Activated CD4-positive, alpha-beta memory T cell treated with anti-CD3 and anti-CD28 coated beads for 36 hours (primary cell): Measurements from ENCODE around the gene EEA1. TPM values are rescaled to one million over a fixed set of nuclear protein-coding genes. Genes with fewer than 3 reads are reported as not detected.
"Not testable (repeated sequence)": the region's sequence is repeated elsewhere in the genome, so short reads cannot be mapped to it uniquely, and the experiment has no call there.

Source experiments
- CTCF ChIA-PET: fragments of 350-600 bp; sonication (Branson Sonifier 250); formaldehyde crosslinking; loops from one replicate; lab custom pipeline; 2021; ENCODE audit warnings: antibody characterized with exemption, inconsistent platforms; lab: Charles Lee
- POLR2A ChIA-PET: fragments of 350-600 bp; sonication (Branson Sonifier 250); formaldehyde crosslinking; loops from one replicate; lab custom pipeline; 2021; ENCODE audit warnings: antibody characterized with exemption; lab: Charles Lee
- DNase-seq: peaks from one replicate; pipeline ENCODE4 v3.0.0-alpha.2; 2020
- H3K27ac Mint-ChIP-seq: one replicate; pipeline ENCODE4 v1.8.0; 2021; ENCODE audit warnings: mixed read lengths
- H3K27me3 Mint-ChIP-seq: one replicate; pipeline ENCODE4 v1.8.0; 2021; ENCODE audit warnings: mixed read lengths
- H3K36me3 Mint-ChIP-seq: one replicate; pipeline ENCODE4 v1.8.0; 2021; ENCODE audit warnings: mixed read lengths
- H3K4me1 Mint-ChIP-seq: one replicate; pipeline ENCODE4 v1.8.0; 2021; ENCODE audit warnings: low read depth, mixed read lengths
- H3K4me3 Mint-ChIP-seq: one replicate; pipeline ENCODE4 v1.8.0; 2021; ENCODE audit warnings: mild to moderate bottlenecking, mixed read lengths
- H3K9me3 Mint-ChIP-seq: one replicate; pipeline ENCODE4 v1.8.0; 2021; ENCODE audit warnings: mixed read lengths
- intact Hi-C: fragments of 100-400 bp; cut with micrococcal nuclease; formaldehyde crosslinking; loops from one replicate; pipeline ENCODE4 v1.15.1; 2023
- total RNA-seq, 2 experiments: library from RNA; stranded (reverse); gene quantifications; one replicate each; pipeline ENCODE4 v1.2.3, GENCODE V29; 2021

The EEA1 gene
- total RNA-seq, 2 experiments from 2014 or later, result 17.5 to 17.7 TPM

- POLR2A ChIA-PET, CTCF ChIA-PET, H3K27ac Mint-ChIP-seq, DNase-seq, H3K27me3 Mint-ChIP-seq, H3K4me3 Mint-ChIP-seq, H3K4me1 Mint-ChIP-seq, intact Hi-C loops: not testable (repeated sequence)
- peaks cover 20% of the 10 kb centered on the region for H3K9me3 Mint-ChIP-seq
- peaks cover 51% of the 10 kb centered on the region for H3K36me3 Mint-ChIP-seq
These were observed 134.7 kb downstream of the EEA1 start for GRCh38 chr12:92794356-92794755.

GRCh38 chr12:92786045-92786444, 143.1 kb downstream of the EEA1 start:
- H3K36me3 Mint-ChIP-seq, result peaks cover 13% of the 10 kb centered on the region
- H3K27me3 Mint-ChIP-seq, result no peaks in the 10 kb centered on the region
- no peak for DNase-seq
- H3K4me1 Mint-ChIP-seq, result no peaks in the 10 kb centered on the region
- ChIA-PET POLR2A (no interaction called here), CTCF (interaction anchor here (0.6 to 4.8 kb wide), 11 partner anchors 10 to 1316 kb away, joined by 3 to 23 read pairs (median 4); no protein-coding TSS in a partner anchor)
- H3K4me3 Mint-ChIP-seq, result no peak overlapping the region
- H3K27ac Mint-ChIP-seq, result no peak overlapping the region
- intact Hi-C loops, result no loop called here
- H3K9me3 Mint-ChIP-seq, result no peaks in the 10 kb centered on the region

- Mint-ChIP-seq H3K4me1 (no peaks in the 10 kb centered on the region), H3K27ac (no peak overlapping the region), H3K36me3 (peaks cover 9% of the 10 kb centered on the region), H3K9me3 (no peaks in the 10 kb centered on the region), H3K27me3 (no peaks in the 10 kb centered on the region), H3K4me3 (no peak overlapping the region)
- no peak for DNase-seq
- ChIA-PET POLR2A (no interaction called here), CTCF (interaction anchor here (0.6 to 4.8 kb wide), 11 partner anchors 11 to 1316 kb away, joined by 3 to 23 read pairs (median 4); no protein-coding TSS in a partner anchor)
- intact Hi-C loops, result loop anchor here (1.0 to 2.0 kb wide), 3 partner anchors 144 to 611 kb away; partner anchors contain the start of gene EEA1
These were observed 143.5 kb downstream of the EEA1 start for GRCh38 chr12:92785563-92785950.

- H3K9me3 Mint-ChIP-seq, result no peaks in the 10 kb centered on the region
- intact Hi-C loops, result loop anchor here (1.0 to 2.0 kb wide), 3 partner anchors 144 to 612 kb away; partner anchors contain the start of gene EEA1
- peaks cover 5% of the 10 kb centered on the region for H3K36me3 Mint-ChIP-seq
- H3K27me3 Mint-ChIP-seq, result no peaks in the 10 kb centered on the region
- POLR2A ChIA-PET, result no interaction called here
- no peak overlapping the region for H3K4me3 Mint-ChIP-seq
- H3K27ac Mint-ChIP-seq, result no peak overlapping the region
- CTCF ChIA-PET, result interaction anchor here (0.6 to 4.8 kb wide), 14 partner anchors 11 to 1317 kb away, joined by 3 to 23 read pairs (median 4); no protein-coding TSS in a partner anchor
- no peak for DNase-seq
- H3K4me1 Mint-ChIP-seq, result no peaks in the 10 kb centered on the region
These were observed 144.1 kb downstream of the EEA1 start for GRCh38 chr12:92784797-92785562.

- H3K4me1 Mint-ChIP-seq, result no peaks in the 10 kb centered on the region
- no peak for DNase-seq
- no peaks in the 10 kb centered on the region for H3K9me3 Mint-ChIP-seq
- no peak overlapping the region for H3K4me3 Mint-ChIP-seq
- intact Hi-C loops, result loop anchor here (2.0 kb wide), 1 partner anchor 612 kb away; no protein-coding TSS in a partner anchor
- ChIA-PET CTCF (interaction anchor here (0.6 to 4.8 kb wide), 5 partner anchors 171 to 1318 kb away, joined by 3 to 23 read pairs (median 3); no protein-coding TSS in a partner anchor), POLR2A (interaction anchor here (0.6 kb wide), 1 partner anchor 203 kb away, joined by 4 read pairs; no protein-coding TSS in a partner anchor)
- peaks cover 3% of the 10 kb centered on the region for H3K36me3 Mint-ChIP-seq
- H3K27me3 Mint-ChIP-seq, result no peaks in the 10 kb centered on the region
- no peak overlapping the region for H3K27ac Mint-ChIP-seq
These were observed 144.7 kb downstream of the EEA1 start for GRCh38 chr12:92784356-92784755.

GRCh38 chr12:92779902-92780301, 149.2 kb downstream of the EEA1 start:
- H3K27me3 Mint-ChIP-seq, result no peaks in the 10 kb centered on the region
- ChIA-PET POLR2A (no interaction called here), CTCF (no interaction called here)
- H3K4me3 Mint-ChIP-seq, result no peak overlapping the region
- peaks cover 2% of the 10 kb centered on the region for H3K4me1 Mint-ChIP-seq
- H3K27ac Mint-ChIP-seq, result no peak overlapping the region
- no peak for DNase-seq
- peaks cover 10% of the 10 kb centered on the region for H3K36me3 Mint-ChIP-seq
- H3K9me3 Mint-ChIP-seq, result no peaks in the 10 kb centered on the region
- intact Hi-C loops, result no loop called here

- peaks cover 3% of the 10 kb centered on the region for H3K4me1 Mint-ChIP-seq
- CTCF ChIA-PET, result interaction anchor here (1.1 kb wide), 1 partner anchor 1397 kb away, joined by 5 read pairs; no protein-coding TSS in a partner anchor
- no peaks in the 10 kb centered on the region for H3K9me3 Mint-ChIP-seq
- intact Hi-C loops, result no loop called here
- H3K27me3 Mint-ChIP-seq, result no peaks in the 10 kb centered on the region
- H3K36me3 Mint-ChIP-seq, result peaks cover 10% of the 10 kb centered on the region
- DNase-seq, result no peak
- POLR2A ChIA-PET, result no interaction called here
- H3K27ac Mint-ChIP-seq, result no peak overlapping the region
- H3K4me3 Mint-ChIP-seq, result no peak overlapping the region
These were observed 150.6 kb downstream of the EEA1 start for GRCh38 chr12:92778525-92778924.

- Mint-ChIP-seq H3K27me3 (no peaks in the 10 kb centered on the region), H3K9me3 (no peaks in the 10 kb centered on the region), H3K27ac (no peak overlapping the region), H3K4me1 (peaks cover 5% of the 10 kb centered on the region), H3K4me3 (no peak overlapping the region), H3K36me3 (peaks cover 10% of the 10 kb centered on the region)
- no peak for DNase-seq
- intact Hi-C loops, result no loop called here
- POLR2A ChIA-PET, result no interaction called here
- CTCF ChIA-PET, result interaction anchor here (0.7 kb wide), 1 partner anchor 1198 kb away, joined by 3 read pairs; no protein-coding TSS in a partner anchor
These were observed 153.7 kb downstream of the EEA1 start for GRCh38 chr12:92775416-92775815.

- CTCF ChIA-PET, result interaction anchor here (1.1 to 1.4 kb wide), 2 partner anchors 15 to 732 kb away, joined by 3 read pairs; no protein-coding TSS in a partner anchor
These were observed 158.1 kb downstream of the EEA1 start for GRCh38 chr12:92771001-92771400.

GRCh38 chr12:92769124-92769901, 159.8 kb downstream of the EEA1 start:
- ChIA-PET POLR2A (no interaction called here), CTCF (no interaction called here)
- no peaks in the 10 kb centered on the region for H3K27me3 Mint-ChIP-seq
- no peak overlapping the region for H3K27ac Mint-ChIP-seq
- H3K36me3 Mint-ChIP-seq, result no peaks in the 10 kb centered on the region
- H3K4me1 Mint-ChIP-seq, result peaks cover 12% of the 10 kb centered on the region
- no peaks in the 10 kb centered on the region for H3K9me3 Mint-ChIP-seq
- no peak overlapping the region for H3K4me3 Mint-ChIP-seq
- intact Hi-C loops, result no loop called here
- no peak for DNase-seq

More at GRCh38 chr12:92771001-92771400, 158.1 kb downstream of the EEA1 start:
- H3K4me3 Mint-ChIP-seq, result no peak overlapping the region
- POLR2A ChIA-PET, result no interaction called here
- no peaks in the 10 kb centered on the region for H3K9me3 Mint-ChIP-seq
- H3K36me3 Mint-ChIP-seq, result no peaks in the 10 kb centered on the region
- H3K27me3 Mint-ChIP-seq, result no peaks in the 10 kb centered on the region
- H3K4me1 Mint-ChIP-seq, result peaks cover 15% of the 10 kb centered on the region
- no peak for DNase-seq
- no peak overlapping the region for H3K27ac Mint-ChIP-seq
- intact Hi-C loops, result no loop called here

GRCh38 chr12:92765871-92766270, 163.2 kb downstream of the EEA1 start:
- H3K36me3 Mint-ChIP-seq, result no peaks in the 10 kb centered on the region
- intact Hi-C loops, result no loop called here
- H3K4me1 Mint-ChIP-seq, result peaks cover 9% of the 10 kb centered on the region
- H3K27me3 Mint-ChIP-seq, result peaks cover 2% of the 10 kb centered on the region
- POLR2A ChIA-PET, result interaction anchor here (0.6 kb wide), 1 partner anchor 9 kb away, joined by 4 read pairs; no protein-coding TSS in a partner anchor
- H3K9me3 Mint-ChIP-seq, result no peaks in the 10 kb centered on the region
- no peak overlapping the region for H3K4me3 Mint-ChIP-seq
- H3K27ac Mint-ChIP-seq, result no peak overlapping the region
- DNase-seq, result no peak
- CTCF ChIA-PET, result interaction anchor here (0.6 kb wide), 1 partner anchor 26 kb away, joined by 5 read pairs; no protein-coding TSS in a partner anchor

GRCh38 chr12:92764831-92765230, 164.3 kb downstream of the EEA1 start:
- CTCF ChIA-PET, result no interaction called here

More at GRCh38 chr12:92764831-92765230, 164.3 kb downstream of the EEA1 start:
- POLR2A ChIA-PET, result no interaction called here
- intact Hi-C loops, result no loop called here
- no peaks in the 10 kb centered on the region for H3K9me3 Mint-ChIP-seq
- H3K27ac Mint-ChIP-seq, result no peak overlapping the region
- H3K4me3 Mint-ChIP-seq, result no peak overlapping the region
- no peaks in the 10 kb centered on the region for H3K36me3 Mint-ChIP-seq
- no peak for DNase-seq
- peaks cover 9% of the 10 kb centered on the region for H3K4me1 Mint-ChIP-seq
- H3K27me3 Mint-ChIP-seq, result peaks cover 2% of the 10 kb centered on the region
